Measurements from ENCODE around the gene TMPRSS3. TPM values are rescaled to one million over a fixed set of nuclear protein-coding genes. Genes with fewer than 3 reads are reported as not detected.

Gene TMPRSS3
- total and polyA plus RNA-seq, 8 donors: 3.1 to 11.6 (median 7.9) TPM

DNA sequence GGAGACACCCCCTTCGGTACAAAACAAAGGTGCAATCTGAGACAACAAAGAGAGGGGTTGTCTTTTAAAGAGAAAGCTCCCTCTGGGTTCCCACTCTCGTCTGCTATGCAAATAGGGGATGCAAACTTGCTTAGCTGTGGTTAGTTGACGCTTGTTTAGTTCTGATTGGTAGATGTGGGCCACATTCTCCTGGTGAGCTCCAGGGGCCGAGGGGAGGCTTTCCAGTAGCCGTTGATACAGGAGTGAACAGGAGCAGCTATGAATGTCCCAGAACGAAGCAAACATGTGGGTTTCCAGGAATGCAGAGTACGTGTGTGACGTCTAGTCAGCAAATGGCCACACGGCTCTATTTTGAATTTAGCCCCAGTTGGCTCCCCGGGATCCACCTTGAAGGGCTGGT, 59.8 kb downstream of the TMPRSS3 start:
- FAIRE-seq: no peak
- 54 to 64% methylated on average over 10 of the region's 10 CpGs for WGBS, 2 donors

DNA sequence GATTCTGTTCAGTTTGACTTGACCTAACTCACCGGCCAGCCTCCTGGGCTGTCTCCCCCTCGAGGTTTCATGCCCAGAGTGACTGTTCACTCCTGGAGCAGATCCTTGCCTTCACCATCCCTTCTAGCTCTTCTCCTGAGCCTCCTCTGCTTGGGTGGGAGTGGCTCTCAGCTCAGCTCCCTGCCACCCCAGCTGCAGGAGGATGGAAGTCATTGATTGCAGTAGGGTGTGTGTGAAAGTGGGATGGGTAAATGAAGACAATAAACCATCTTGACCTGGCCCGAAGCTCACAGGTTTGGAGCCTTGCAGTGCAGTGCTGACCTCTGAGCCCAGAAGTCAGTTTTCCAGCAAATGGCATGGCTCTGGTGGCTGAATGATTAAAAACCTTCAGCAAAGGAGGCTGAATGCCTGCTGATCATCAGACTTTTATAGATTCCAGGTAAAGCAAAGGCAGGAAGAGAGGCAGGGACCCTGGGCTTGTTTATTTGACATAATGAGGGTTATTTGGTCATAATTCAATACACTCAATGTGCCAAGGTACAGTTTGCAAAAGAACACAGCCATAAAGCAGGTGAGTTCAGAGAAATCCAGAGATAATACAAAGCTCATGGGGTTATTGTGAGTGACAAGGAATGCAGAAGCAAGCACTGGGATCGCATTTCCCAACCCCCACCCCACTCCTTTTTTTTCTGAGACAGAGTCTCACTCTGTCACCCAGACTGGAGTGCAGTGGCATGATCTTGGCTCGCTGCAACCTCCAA, 63.1 kb downstream of the TMPRSS3 start:
- no peak for ATAC-seq
- 78 to 82% methylated on average over 5 of the region's 5 CpGs for whole genome bisulfite sequencing, 2 donors
- FAIRE-seq: no peak
- H3K27me3 ChIP-seq: no peaks in the 10 kb centered on the region
- intact Hi-C loops (cut with DNase I): loop anchor here in 1 of 3 donors (10.0 kb wide), 1 partner anchor 112 kb away; no protein-coding TSS in a partner anchor
- H3K4me1 ChIP-seq: no peaks in the 10 kb centered on the region
- no peaks in the 10 kb centered on the region for H3K36me3 ChIP-seq
- peak in 1 of 6 donors; percentile 4 for DNase-seq
- TF ChIP-seq, protein P1, sequence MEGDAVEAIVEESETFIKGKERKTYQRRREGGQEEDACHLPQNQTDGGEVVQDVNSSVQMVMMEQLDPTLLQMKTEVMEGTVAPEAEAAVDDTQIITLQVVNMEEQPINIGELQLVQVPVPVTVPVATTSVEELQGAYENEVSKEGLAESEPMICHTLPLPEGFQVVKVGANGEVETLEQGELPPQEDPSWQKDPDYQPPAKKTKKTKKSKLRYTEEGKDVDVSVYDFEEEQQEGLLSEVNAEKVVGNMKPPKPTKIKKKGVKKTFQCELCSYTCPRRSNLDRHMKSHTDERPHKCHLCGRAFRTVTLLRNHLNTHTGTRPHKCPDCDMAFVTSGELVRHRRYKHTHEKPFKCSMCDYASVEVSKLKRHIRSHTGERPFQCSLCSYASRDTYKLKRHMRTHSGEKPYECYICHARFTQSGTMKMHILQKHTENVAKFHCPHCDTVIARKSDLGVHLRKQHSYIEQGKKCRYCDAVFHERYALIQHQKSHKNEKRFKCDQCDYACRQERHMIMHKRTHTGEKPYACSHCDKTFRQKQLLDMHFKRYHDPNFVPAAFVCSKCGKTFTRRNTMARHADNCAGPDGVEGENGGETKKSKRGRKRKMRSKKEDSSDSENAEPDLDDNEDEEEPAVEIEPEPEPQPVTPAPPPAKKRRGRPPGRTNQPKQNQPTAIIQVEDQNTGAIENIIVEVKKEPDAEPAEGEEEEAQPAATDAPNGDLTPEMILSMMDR (IDR thresholded peaks at IDR 0.05): no peak
- no peaks in the 10 kb centered on the region for H3K9me3 ChIP-seq
- H3K4me3 ChIP-seq: no peak overlapping the region
- no peak overlapping the region for H3K27ac ChIP-seq

More for the DNA sequence above, 59.8 kb downstream of the TMPRSS3 start:
- DNase-seq (no peak), ATAC-seq (no peak)
- intact Hi-C loops (cut with DNase I): loop anchor here in 1 of 3 donors (10.0 kb wide), 1 partner anchor 109 kb away; no protein-coding TSS in a partner anchor
- Histone ChIP-seq H3K4me1 (no peaks in the 10 kb centered on the region), H3K27ac (no peak overlapping the region), H3K9me3 (no peaks in the 10 kb centered on the region), H3K27me3 (no peaks in the 10 kb centered on the region), H3K4me3 (no peak overlapping the region), H3K36me3 (no peaks in the 10 kb centered on the region)
- TF ChIP-seq, protein P1 (IDR thresholded peaks at IDR 0.05): no peak

DNA sequence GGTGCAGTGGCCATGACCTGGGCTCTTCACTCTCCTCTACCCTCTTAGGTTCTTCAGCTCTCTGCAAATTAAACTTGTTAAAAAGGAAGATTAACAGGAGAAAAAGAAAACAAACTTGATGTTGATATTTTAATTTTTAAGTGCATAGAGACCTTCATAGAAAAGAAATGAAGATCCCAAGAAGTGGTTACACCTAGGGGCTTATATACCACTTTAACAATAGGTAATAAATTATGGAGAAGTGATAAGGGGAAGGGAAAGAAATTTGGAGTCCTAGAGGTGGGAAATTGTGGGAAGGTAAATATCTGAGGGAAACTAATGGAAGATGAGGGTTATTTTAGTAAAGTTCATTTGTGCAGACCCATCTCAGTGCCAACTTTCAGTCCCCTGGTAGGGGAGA, 64.2 kb downstream of the TMPRSS3 start:
- DNase-seq (no peak), FAIRE-seq (no peak), ATAC-seq (no peak)
- Histone ChIP-seq H3K27me3 (no peaks in the 10 kb centered on the region), H3K36me3 (no peaks in the 10 kb centered on the region), H3K9me3 (no peaks in the 10 kb centered on the region), H3K27ac (no peak overlapping the region), H3K4me1 (no peaks in the 10 kb centered on the region), H3K4me3 (no peak overlapping the region)
- intact Hi-C loops (cut with DNase I): loop anchor here in 1 of 3 donors (10.0 kb wide), 1 partner anchor 113 kb away; no protein-coding TSS in a partner anchor
- TF ChIP-seq, protein P1 (IDR thresholded peaks at IDR 0.05): no peak

DNA sequence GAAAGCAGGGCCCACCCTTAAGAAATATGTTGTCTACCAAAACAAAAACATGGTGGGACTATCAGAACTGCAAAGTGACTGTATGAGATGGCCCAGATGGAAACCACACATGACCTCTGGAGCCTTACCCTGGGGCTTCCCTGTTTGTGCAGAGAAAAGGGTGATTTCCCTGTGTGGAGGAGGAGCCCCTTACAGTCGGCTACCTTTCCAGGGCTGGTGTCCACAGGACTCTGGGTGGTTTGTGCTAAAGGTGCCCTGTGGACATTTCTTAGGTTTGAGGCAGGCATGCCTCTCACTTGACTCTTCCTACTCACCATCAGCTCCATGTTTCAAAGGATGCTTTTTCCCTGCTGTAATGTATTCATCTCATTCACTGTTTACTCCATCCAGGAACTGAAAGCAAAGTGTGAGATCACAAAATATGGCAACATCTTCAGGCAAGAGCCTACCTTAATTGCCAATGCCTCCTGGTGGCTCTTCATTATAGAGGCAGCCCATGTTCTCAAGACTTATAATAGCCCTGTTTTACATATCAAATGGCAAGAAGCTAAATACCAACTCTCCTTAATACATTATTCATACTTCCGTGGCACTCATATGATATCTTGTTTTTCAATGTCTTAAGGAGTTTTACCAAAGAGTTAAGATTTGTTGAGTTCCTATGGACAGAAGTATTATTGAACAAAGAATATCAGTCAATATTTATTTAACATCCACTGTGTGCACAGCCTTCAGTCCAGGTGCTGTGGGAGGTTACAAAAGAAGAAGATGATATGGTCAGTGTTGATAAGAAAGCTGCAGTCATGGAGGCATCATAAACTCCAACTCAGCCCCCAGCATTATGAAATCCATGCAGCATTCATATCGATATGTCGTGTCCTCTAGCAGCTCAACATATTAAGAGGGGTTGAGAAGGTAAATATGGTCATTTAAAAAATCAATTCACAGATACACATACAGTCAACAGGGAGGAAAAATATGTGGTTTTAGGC, 65.2 kb downstream of the TMPRSS3 start:
- no peaks in the 10 kb centered on the region for H3K36me3 ChIP-seq
- DNase-seq (peak in 1 of 6 donors; percentile 5), FAIRE-seq (no peak), ATAC-seq (peak in 2 of 4 donors; percentile 47 to 66)
- WGBS, 2 donors: 44 to 46% methylated on average over 4 of the region's 4 CpGs
- TF ChIP-seq, protein P1 (IDR thresholded peaks at IDR 0.05): no peak
- no peak overlapping the region for H3K27ac ChIP-seq
- intact Hi-C loops (cut with DNase I): loop anchor here in 1 of 3 donors (10.0 kb wide), 1 partner anchor 114 kb away; no protein-coding TSS in a partner anchor
- no peaks in the 10 kb centered on the region for H3K9me3 ChIP-seq
- H3K4me3 ChIP-seq: no peak overlapping the region
- H3K4me1 ChIP-seq: no peaks in the 10 kb centered on the region
- H3K27me3 ChIP-seq: no peaks in the 10 kb centered on the region
